ENCODE data around the gene ARHGAP42. TPM values are rescaled to one million over a fixed set of nuclear protein-coding genes. Genes with fewer than 3 reads are reported as not detected.

Gene ARHGAP42
- total RNA-seq, 1 donor from 2014 or later, result 25.3 TPM

GRCh38 chr11:100887659-100888058, 200.6 kb downstream of the ARHGAP42 start:
- Mint-ChIP-seq H3K36me3 (ENCODE audit: insufficient read depth) (no peaks in the 10 kb centered on the region), H3K4me1 (ENCODE audit: low read depth) (no peaks in the 10 kb centered on the region), H3K9me3 (ENCODE audit: low read depth) (peaks cover 3% of the 10 kb centered on the region), H3K27ac (no peak overlapping the region), H3K4me3 (ENCODE audit: low read depth) (no peak overlapping the region), H3K27me3 (no peaks in the 10 kb centered on the region)
- TF ChIP-seq CTCF (IDR thresholded peaks at IDR 0.05; ENCODE audit: unreplicated experiment), result no peak
- DNase-seq (ENCODE audit: low spot score, unreplicated experiment), result no peak

GRCh38 chr11:100888836-100889235, 201.7 kb downstream of the ARHGAP42 start:
- no peak for TF ChIP-seq CTCF (IDR thresholded peaks at IDR 0.05; ENCODE audit: unreplicated experiment)
- DNase-seq (ENCODE audit: low spot score, unreplicated experiment), result no peak
- no peak overlapping the region for H3K4me3 Mint-ChIP-seq (ENCODE audit: low read depth)
- H3K4me1 Mint-ChIP-seq (ENCODE audit: low read depth), result no peaks in the 10 kb centered on the region
- no peaks in the 10 kb centered on the region for H3K9me3 Mint-ChIP-seq (ENCODE audit: low read depth)
- H3K36me3 Mint-ChIP-seq (ENCODE audit: insufficient read depth), result no peaks in the 10 kb centered on the region
- H3K27ac Mint-ChIP-seq, result no peak overlapping the region
- H3K27me3 Mint-ChIP-seq, result no peaks in the 10 kb centered on the region

DNA sequence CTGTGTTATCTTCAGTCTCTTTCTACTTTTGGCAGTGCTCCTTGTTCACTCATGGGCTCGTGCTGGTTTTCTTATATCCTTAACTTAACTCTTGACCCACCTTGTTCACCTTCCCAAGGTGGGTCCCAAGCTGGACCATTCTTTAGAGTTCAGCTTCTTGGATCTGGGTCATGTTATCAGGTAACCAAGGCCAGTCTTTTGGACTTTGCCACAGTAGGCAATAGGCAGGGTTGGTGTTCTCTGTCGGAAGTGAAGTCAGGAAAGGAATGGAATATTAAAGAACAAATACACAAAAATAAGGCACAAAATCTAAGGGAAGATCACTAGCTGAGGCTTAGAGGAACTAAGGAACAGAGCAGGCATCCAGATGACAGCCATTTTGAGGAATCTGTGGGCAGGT, 202.7 kb downstream of the ARHGAP42 start:
- no peaks in the 10 kb centered on the region for H3K9me3 Mint-ChIP-seq (ENCODE audit: low read depth)
- no peak for TF ChIP-seq CTCF (IDR thresholded peaks at IDR 0.05; ENCODE audit: unreplicated experiment)
- DNase-seq (ENCODE audit: low spot score, unreplicated experiment), result no peak
- H3K36me3 Mint-ChIP-seq (ENCODE audit: insufficient read depth), result no peaks in the 10 kb centered on the region
- H3K27ac Mint-ChIP-seq, result no peak overlapping the region
- H3K4me3 Mint-ChIP-seq (ENCODE audit: low read depth), result no peak overlapping the region
- H3K27me3 Mint-ChIP-seq, result no peaks in the 10 kb centered on the region
- H3K4me1 Mint-ChIP-seq (ENCODE audit: low read depth), result no peaks in the 10 kb centered on the region

DNA sequence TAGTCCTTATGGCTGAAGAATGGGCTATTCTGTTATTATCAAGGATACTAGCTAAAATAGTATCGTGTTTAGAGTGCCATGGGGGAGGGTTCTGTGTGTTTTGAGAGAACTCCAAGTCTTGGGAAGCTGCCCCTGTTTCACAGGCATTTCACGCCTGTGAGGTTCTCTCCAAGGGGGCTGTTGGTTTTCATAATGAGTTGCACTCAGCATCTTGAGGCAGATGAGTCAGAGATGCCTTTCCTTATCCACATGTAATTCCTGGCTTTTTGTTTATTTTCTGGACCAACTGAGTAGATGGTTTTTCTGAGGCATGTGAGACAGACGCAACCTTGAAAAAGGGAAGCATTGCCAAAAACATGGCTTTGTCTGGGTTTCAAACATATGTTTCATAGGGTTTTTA, 203.7 kb downstream of the ARHGAP42 start:
- Mint-ChIP-seq H3K36me3 (ENCODE audit: insufficient read depth) (no peaks in the 10 kb centered on the region), H3K27me3 (no peaks in the 10 kb centered on the region), H3K9me3 (ENCODE audit: low read depth) (no peaks in the 10 kb centered on the region), H3K4me1 (ENCODE audit: low read depth) (no peaks in the 10 kb centered on the region), H3K4me3 (ENCODE audit: low read depth) (no peak overlapping the region), H3K27ac (no peak overlapping the region)
- DNase-seq (ENCODE audit: low spot score, unreplicated experiment), result no peak
- no peak for TF ChIP-seq CTCF (IDR thresholded peaks at IDR 0.05; ENCODE audit: unreplicated experiment)

- no peak overlapping the region for H3K4me3 Mint-ChIP-seq (ENCODE audit: low read depth)
- H3K36me3 Mint-ChIP-seq (ENCODE audit: insufficient read depth), result no peaks in the 10 kb centered on the region
- H3K27ac Mint-ChIP-seq, result no peak overlapping the region
- no peaks in the 10 kb centered on the region for H3K4me1 Mint-ChIP-seq (ENCODE audit: low read depth)
- H3K27me3 Mint-ChIP-seq, result no peaks in the 10 kb centered on the region
- no peaks in the 10 kb centered on the region for H3K9me3 Mint-ChIP-seq (ENCODE audit: low read depth)
- DNase-seq (ENCODE audit: low spot score, unreplicated experiment), result no peak
- no peak for TF ChIP-seq CTCF (IDR thresholded peaks at IDR 0.05; ENCODE audit: unreplicated experiment)
Observed at GRCh38 chr11:100892886-100893285, 205.8 kb downstream of the ARHGAP42 start.
